ENCODE data around the gene ADAMTSL5. TPM values are rescaled to one million over a fixed set of nuclear protein-coding genes. Genes with fewer than 3 reads are reported as not detected.

ADAMTSL5 gene
- total and polyA plus RNA-seq, 10 donors: 0.13 to 2.0 (median 0.50) TPM

DNA sequence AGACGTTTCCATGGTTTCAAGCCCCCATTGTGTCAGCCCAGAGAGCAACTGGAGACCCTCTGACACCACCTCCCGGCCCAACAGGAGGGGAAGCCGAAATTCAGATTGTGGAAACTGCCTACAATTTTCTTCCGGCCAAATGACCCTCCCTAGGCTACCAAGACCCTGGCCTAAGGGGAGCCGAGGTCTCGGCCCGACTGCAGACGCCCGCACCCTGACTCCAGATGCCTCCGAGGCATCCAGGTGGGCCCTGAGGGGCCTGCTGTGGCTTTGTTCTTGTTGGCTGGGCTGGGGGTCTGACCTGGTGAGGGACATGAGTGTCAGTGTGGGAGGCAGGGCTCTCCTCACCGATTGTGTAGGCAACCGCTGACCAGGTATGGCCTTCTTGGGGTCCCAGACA is 45.7 kb upstream of the ADAMTSL5 start:
- Histone ChIP-seq H3K4me3 (no peak overlapping the region), H3K36me3 (peaks cover 0 to 19% (median 0%) of the 10 kb centered on the region in 6 donors), H3K9me3 (no peaks in the 10 kb centered on the region), H3K4me1 (peaks cover 0 to 11% (median 3%) of the 10 kb centered on the region in 6 donors), H3K27me3 (replicated peaks in 1 of 7) (peaks cover 0 to under 1% (median 0%) of the 10 kb centered on the region in 7 donors), H3K27ac (no peak overlapping the region)
- intact Hi-C loops (cut with DNase I; ENCODE audit: low total_unique reads): no loop called here
- DNase-seq: no peak
- 82 to 94% (median 90%) methylated on average over 12 of the region's 12 CpGs for WGBS, 5 donors
- TF ChIP-seq POLR2A (IDR thresholded peaks at IDR 0.05) (no peak), POLR2AphosphoS5 (IDR thresholded peaks at IDR 0.05) (no peak)
- TF ChIP-seq, protein P1, sequence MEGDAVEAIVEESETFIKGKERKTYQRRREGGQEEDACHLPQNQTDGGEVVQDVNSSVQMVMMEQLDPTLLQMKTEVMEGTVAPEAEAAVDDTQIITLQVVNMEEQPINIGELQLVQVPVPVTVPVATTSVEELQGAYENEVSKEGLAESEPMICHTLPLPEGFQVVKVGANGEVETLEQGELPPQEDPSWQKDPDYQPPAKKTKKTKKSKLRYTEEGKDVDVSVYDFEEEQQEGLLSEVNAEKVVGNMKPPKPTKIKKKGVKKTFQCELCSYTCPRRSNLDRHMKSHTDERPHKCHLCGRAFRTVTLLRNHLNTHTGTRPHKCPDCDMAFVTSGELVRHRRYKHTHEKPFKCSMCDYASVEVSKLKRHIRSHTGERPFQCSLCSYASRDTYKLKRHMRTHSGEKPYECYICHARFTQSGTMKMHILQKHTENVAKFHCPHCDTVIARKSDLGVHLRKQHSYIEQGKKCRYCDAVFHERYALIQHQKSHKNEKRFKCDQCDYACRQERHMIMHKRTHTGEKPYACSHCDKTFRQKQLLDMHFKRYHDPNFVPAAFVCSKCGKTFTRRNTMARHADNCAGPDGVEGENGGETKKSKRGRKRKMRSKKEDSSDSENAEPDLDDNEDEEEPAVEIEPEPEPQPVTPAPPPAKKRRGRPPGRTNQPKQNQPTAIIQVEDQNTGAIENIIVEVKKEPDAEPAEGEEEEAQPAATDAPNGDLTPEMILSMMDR (IDR thresholded peaks at IDR 0.05 in 8 of 11, conservative IDR thresholded peaks at IDR 0.05 in 3 of 11): no peak

DNA sequence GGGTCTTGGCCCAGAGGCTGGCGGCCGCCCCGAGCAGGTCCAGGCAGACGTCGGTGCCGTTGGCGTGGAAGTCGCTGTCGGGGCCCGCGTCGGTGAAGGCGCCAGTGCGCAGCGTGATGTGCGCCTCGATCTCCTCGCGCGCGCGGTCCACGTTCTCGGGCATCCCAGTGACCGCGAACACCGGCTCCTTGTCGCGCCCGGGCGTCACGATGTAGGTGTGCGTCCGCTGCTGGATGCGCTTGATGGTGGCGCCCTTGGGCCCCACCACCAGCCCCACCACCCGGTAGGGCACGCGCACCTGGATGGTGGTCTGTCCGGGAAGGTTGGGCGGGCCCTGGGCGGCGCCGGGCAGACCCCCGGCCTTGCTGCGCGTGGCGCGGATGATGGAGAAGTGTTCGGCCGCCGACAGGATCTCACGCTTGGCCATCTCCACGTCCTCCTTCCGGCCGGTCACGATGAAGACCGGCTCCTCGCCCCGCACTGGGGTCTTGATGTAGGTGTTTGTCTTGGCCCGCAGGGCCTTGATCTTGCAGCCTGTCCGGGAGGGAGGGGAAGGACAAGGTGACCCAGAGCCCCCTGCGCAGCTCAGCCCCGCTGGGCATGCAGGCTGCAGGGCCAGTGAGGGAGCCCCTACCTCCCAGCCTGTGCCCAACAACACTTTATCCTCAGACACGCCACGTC is 43.7 kb upstream of the ADAMTSL5 start:
- intact Hi-C loops (cut with DNase I; ENCODE audit: low total_unique reads): no loop called here
- peaks cover 0 to 11% (median 3%) of the 10 kb centered on the region in 6 donors for H3K4me1 ChIP-seq
- H3K27ac ChIP-seq: no peak overlapping the region
- peaks cover 0 to 19% (median 0%) of the 10 kb centered on the region in 6 donors for H3K36me3 ChIP-seq
- no peak for DNase-seq
- no peak overlapping the region for H3K4me3 ChIP-seq
- no peaks in the 10 kb centered on the region for H3K9me3 ChIP-seq
- TF ChIP-seq, protein P1 (IDR thresholded peaks at IDR 0.05 in 8 of 11, conservative IDR thresholded peaks at IDR 0.05 in 3 of 11): no peak
- H3K27me3 ChIP-seq (replicated peaks in 1 of 7): peaks cover 0 to 15% (median 0%) of the 10 kb centered on the region in 7 donors
- 96 to 98% (median 98%) methylated on average over 31 to 66 of the region's 66 CpGs for WGBS, 5 donors

DNA sequence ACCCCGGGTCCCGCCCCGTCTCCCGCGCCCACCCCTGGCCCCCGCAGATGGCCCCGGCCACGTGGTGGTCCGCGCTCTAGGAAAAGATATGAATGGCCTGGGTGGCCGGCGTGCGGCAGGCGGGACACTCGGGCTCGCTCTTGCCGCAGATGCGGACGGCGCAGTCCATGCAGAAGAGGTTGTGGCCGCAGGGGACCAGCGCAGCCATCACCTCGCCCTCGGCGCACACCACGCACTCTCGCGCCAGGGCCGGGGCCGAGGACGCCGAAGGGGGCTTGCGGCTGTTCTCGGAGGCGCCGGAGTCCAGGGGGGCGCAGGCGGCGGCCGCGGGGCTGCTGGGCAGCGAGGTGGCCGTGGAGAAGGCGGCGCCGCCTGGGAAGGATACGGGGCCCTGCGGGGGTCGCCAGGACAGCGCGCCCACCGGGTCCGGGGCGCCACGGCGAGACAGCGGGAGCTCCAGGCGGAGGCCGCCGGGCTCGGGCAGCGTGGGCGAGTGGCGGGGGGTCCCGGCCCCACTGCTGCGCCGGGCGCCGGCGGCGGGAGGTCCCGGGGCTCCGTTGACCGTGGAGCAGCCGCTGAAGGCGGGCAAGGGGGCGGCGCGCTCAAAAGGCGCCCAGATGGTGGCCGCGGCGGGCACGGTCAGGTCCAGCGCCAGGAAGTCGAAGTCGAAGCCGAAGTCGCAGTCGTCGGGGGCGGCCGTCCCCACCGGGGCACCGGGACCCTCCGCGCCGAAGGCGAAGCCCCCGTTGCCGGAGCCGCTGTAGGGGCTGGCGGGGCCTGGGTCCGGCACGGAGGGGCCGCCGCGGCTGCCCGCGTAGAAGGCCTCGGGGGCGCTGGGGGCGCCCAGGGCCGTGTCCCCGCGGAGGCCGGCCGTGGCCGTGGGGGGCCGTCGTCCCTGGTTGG is 42.9 kb upstream of the ADAMTSL5 start:
- no peak overlapping the region for H3K4me3 ChIP-seq
- peaks cover 0 to 9% (median 3%) of the 10 kb centered on the region in 6 donors for H3K4me1 ChIP-seq
- H3K27ac ChIP-seq: no peak overlapping the region
- peaks cover 0 to 23% (median 0%) of the 10 kb centered on the region in 7 donors for H3K27me3 ChIP-seq (replicated peaks in 1 of 7)
- intact Hi-C loops (cut with DNase I; ENCODE audit: low total_unique reads): no loop called here
- TF ChIP-seq, protein P1 (IDR thresholded peaks at IDR 0.05 in 8 of 11, conservative IDR thresholded peaks at IDR 0.05 in 3 of 11): no peak
- TF ChIP-seq POLR2AphosphoS5 (IDR thresholded peaks at IDR 0.05): no peak
- no peak for TF ChIP-seq POLR2A (IDR thresholded peaks at IDR 0.05)
- DNase-seq: no peak
- H3K9me3 ChIP-seq: no peaks in the 10 kb centered on the region
- WGBS, 5 donors: 95 to 98% (median 97%) methylated on average over 59 to 121 of the region's 121 CpGs
- H3K36me3 ChIP-seq: peaks cover 0 to 19% (median 0%) of the 10 kb centered on the region in 6 donors

DNA sequence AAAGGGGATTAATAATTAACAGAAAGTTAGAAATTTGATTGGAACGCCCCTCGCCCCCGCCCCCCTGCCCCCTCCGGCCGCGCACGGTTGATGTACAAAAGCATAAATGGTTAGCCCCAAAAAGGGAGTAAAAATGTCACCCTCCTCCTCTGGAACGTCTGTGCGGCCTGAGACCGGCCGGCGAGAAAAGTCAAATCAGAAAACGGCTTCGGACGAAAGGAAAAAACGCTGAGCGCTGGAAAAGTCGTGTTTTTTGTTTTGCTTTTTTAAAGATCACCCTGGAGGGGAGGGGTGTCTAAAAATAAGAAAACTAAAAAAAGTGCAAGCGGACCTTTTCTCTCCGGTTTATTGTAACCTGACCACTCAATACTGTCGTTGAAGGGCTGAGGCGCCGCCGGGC is 42.1 kb upstream of the ADAMTSL5 start:
- intact Hi-C loops (cut with DNase I; ENCODE audit: low total_unique reads): no loop called here
- WGBS, 5 donors: 91 to 96% (median 94%) methylated on average over 24 of the region's 24 CpGs
- Histone ChIP-seq H3K9me3 (no peaks in the 10 kb centered on the region), H3K27me3 (replicated peaks in 1 of 7) (peaks cover 0 to 27% (median 0%) of the 10 kb centered on the region in 7 donors), H3K27ac (no peak overlapping the region), H3K36me3 (peaks cover 0 to 19% (median 0%) of the 10 kb centered on the region in 6 donors), H3K4me3 (no peak overlapping the region), H3K4me1 (peaks cover 0 to under 1% (median 0%) of the 10 kb centered on the region in 6 donors)
- DNase-seq: no peak
- TF ChIP-seq, protein P1 (IDR thresholded peaks at IDR 0.05 in 8 of 11, conservative IDR thresholded peaks at IDR 0.05 in 3 of 11): no peak
- no peak for TF ChIP-seq POLR2A (IDR thresholded peaks at IDR 0.05)
- TF ChIP-seq POLR2AphosphoS5 (IDR thresholded peaks at IDR 0.05): no peak

Measured in spleen (tissue), 11 donors.